GM23248 (cell line): ENCODE data around the gene EPHB3.

ENCODE experiments used
- EZH2 ChIP-seq: fragments of 200-600 bp; sonication (generic); IDR thresholded peaks from 2 replicates; pipeline ENCODE4 v1.6.1; 2018; ENCODE audit warnings: antibody characterized with exemption, mild to moderate bottlenecking; ENCODE audit not compliant: insufficient read depth, poor library complexity, severe bottlenecking
- EZH2phosphoT487 ChIP-seq: fragments of 200-600 bp; sonication (generic); IDR thresholded peaks from 2 replicates; pipeline ENCODE4 v1.6.1; 2018; ENCODE audit warnings: antibody characterized with exemption, moderate library complexity, mild to moderate bottlenecking, low read depth; ENCODE audit not compliant: insufficient read depth

- TF ChIP-seq EZH2phosphoT487 (no peak), EZH2 (no peak)
Observed at GRCh38 chr3:184602372-184603150, 41.0 kb downstream of the EPHB3 start.
